Breast epithelium (tissue), 3 donors: ENCODE measurements around the gene ELL.

ENCODE experiments used
- POLR2A ChIP-seq: fragments of 450-650 bp; IDR thresholded peaks from one replicate; pipeline ENCODE4 v1.6.1; 2016; ENCODE audit warnings: antibody characterized with exemption, mild to moderate bottlenecking, moderate library complexity
- POLR2AphosphoS5 ChIP-seq, 3 donors: sonication (generic); formaldehyde crosslinking; IDR thresholded peaks; one replicate each; pipeline ENCODE4 v1.6.1; 2017; ENCODE audit warnings: antibody characterized with exemption in 3 of 3
- TF ChIP-seq, protein P1 (sequence below), 3 donors: fragments of 450-650 bp; IDR thresholded peaks; one replicate each; pipeline ENCODE4 v1.5.1; 2016 to 2017; ENCODE audit warnings: antibody characterized with exemption in 3 of 3, mild to moderate bottlenecking in 3 of 3, moderate library complexity in 3 of 3

- TF ChIP-seq, protein P1, sequence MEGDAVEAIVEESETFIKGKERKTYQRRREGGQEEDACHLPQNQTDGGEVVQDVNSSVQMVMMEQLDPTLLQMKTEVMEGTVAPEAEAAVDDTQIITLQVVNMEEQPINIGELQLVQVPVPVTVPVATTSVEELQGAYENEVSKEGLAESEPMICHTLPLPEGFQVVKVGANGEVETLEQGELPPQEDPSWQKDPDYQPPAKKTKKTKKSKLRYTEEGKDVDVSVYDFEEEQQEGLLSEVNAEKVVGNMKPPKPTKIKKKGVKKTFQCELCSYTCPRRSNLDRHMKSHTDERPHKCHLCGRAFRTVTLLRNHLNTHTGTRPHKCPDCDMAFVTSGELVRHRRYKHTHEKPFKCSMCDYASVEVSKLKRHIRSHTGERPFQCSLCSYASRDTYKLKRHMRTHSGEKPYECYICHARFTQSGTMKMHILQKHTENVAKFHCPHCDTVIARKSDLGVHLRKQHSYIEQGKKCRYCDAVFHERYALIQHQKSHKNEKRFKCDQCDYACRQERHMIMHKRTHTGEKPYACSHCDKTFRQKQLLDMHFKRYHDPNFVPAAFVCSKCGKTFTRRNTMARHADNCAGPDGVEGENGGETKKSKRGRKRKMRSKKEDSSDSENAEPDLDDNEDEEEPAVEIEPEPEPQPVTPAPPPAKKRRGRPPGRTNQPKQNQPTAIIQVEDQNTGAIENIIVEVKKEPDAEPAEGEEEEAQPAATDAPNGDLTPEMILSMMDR (IDR thresholded peaks at IDR 0.05), result no peak
- TF ChIP-seq POLR2AphosphoS5 (IDR thresholded peaks at IDR 0.05) (no peak), POLR2A (no peak)
Observed at GRCh38 chr19:18526316-18526715, 4.4 kb upstream of the ELL start.
